HG02610 (cell line): ENCODE results near the gene MCF2L.

Experiments used
- ATAC-seq: cut with Tn5 transposase; IDR thresholded peaks from one replicate; pipeline ENCODE4 v1.9.1; 2021; ENCODE audit warnings: mild to moderate bottlenecking, moderate library complexity; ENCODE audit not compliant: unreplicated experiment

The MCF2L gene

DNA sequence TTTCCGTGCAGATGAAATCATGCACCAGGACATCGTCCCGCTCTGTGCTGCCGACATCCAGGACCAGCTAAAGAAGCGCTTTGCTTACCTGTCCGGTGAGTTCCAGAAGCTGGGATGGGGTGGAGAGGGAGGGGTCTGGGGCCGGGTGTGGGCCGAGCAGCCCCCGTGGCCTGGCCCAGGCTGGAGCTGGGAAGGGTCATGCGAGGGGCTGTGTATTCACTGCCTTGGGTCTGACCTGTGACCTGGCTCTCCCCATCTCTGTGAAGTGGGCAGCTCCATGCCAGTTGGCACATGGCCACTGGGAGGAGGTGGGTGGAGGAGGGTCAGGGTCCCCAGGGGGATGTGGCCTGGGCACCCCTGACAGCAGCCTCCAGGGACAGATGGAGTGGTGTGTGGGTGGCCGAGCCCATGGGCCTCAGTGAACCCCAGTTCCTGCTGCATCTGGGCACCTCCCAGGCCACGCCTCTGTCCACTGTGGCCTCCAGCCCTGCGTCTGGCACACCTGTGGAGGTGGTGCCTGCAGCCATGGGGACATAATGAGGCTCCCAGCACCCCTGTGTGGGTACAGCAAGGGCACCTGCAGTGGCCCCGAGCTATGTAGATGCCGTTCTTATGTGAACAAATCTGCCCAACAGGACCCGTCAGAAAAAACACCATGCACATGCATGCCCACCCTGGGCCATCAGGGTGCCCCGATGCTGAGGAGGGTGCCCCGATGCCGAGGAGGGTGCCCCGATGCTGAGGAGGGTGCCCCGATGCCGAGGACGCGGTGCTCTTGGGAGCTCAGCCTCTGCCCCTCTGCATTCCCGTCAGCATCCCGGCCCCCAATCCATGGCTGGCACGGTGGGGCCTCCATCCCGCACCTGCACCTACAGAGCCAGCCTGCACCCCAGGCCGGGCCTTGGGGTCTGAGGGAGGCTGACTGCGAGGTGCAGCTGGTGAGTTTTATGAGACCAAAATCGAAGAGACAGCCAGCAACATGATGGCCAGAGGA is 46.0 kb downstream of the MCF2L start:
- ATAC-seq = no peak

- no peak for ATAC-seq
Measured at GRCh38 chr13:113015826-113016525, 47.0 kb downstream of the MCF2L start.

DNA sequence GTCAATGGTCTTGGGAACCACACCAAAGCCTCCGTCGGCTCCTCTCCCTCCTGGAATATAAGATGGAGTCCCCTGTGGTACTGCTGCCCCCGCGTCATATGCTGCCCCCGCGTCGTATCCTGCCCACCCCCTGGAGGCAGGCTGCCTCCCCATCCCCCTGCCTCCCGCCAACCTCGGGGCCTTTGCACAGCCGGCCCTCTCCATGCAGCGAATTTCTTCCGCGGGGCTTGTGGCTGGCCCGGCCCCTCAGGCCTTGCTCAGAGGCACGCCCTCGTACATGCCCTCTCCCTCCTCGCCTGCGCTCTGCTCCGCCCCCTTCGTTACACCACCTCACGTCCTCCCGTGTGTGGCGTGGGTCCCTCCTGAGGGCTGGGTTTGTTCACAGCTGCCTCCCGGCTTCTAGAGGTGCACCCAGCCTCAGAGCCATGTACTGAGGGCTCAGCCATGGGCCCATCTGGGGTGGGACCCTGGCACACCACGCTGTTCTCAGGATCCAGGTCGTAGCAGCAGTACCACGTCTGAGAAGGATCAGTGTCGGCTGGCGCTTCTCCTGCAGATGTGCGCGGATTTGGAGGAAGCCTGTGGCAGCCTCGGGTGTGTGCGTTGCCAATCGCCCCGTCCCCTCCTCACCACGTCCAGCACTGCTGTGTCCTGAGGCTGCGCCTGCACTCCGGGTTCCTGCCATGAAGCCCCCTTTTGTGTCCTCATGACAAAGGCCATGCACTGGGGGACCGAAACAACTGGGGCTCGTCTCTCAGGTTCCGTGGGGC is 47.7 kb downstream of the MCF2L start:
- no peak for ATAC-seq

GRCh38 chr13:113017506-113018215 is 48.6 kb downstream of the MCF2L start:
- no peak for ATAC-seq

GRCh38 chr13:113018676-113019465 is 49.9 kb downstream of the MCF2L start:
- no peak for ATAC-seq

DNA sequence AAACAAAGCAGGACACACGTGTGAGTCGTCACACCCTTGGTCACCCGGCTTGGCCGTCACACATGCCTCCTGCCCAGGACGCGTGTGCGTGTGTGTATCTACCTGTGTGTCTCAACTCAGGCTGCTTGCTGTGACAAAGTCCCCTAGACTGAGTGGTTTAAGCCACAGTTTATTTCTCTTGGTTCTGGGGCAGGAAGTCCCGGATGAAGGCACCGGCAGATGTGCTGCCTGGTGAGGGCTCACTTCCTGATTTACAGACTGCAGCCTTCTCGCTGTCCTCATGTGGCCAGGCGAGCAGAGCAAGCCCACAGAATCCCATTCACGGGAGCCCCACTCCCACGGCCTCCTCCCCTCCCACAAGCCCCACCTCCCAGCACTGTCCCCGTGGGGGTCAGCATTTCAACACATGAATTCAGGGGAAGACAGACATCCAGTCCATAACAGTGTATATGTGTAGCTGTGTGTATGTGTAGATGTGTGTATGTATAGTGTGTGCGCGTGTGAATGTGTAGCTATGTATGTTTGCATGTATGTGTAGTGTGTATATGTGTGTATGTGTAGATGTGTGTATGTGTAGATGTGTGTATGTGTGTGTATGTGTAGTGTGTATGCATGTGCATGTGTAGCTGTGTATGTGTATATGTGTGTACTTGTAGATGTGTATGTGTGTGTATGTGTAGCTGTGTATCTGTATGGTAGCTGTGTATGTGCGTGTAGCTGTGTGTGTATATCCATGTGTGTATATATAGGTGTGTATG is 51.5 kb downstream of the MCF2L start:
- ATAC-seq = no peak

- no peak for ATAC-seq
Measured at GRCh38 chr13:113021391-113021790, 52.4 kb downstream of the MCF2L start.

GRCh38 chr13:113021811-113022210 is 52.8 kb downstream of the MCF2L start:
- no peak for ATAC-seq

GRCh38 chr13:113022391-113022744 is 53.4 kb downstream of the MCF2L start:
- no peak for ATAC-seq

DNA sequence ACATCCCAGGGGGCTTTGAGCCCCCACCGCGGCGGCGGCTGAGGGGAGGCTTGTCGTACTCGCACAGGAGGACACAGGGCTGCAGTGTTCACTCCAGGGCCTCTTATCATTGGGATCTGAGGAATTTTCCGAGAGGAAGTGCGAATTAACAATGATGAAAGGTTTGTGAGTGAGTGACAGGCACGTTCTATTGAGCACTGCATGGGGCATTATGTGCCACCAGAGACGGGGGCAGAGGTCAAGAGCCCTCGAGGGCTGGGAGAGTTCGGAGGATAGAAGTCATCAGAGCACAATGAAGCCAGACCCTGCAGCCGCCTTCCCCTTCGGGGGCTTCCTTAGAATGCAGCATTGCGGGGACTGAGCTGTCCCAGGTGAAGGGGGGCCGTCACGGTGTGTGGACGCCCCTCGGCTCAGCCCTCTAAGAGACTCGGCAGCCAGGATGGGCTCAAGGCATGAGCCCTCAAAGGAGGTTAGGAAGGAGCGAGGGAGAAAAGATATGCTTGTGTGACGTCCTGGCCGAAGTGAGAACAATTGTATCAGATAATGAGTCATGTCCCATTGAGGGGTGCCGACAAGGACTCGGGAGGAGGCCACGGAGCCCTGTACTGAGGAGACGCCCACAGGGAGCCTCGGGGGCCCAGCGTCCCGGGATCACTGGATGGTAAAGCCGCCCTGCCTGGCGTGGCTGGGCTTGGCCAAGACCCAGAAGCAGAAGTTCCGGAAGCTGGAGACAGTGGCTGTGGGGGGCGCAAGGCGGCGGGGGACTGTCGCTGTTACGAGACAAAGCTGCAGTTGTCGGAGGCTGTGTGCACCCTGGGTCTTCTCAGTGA is 53.9 kb downstream of the MCF2L start:
- no peak for ATAC-seq

- ATAC-seq = no peak
Measured at GRCh38 chr13:113023694-113024430, 54.8 kb downstream of the MCF2L start.

DNA sequence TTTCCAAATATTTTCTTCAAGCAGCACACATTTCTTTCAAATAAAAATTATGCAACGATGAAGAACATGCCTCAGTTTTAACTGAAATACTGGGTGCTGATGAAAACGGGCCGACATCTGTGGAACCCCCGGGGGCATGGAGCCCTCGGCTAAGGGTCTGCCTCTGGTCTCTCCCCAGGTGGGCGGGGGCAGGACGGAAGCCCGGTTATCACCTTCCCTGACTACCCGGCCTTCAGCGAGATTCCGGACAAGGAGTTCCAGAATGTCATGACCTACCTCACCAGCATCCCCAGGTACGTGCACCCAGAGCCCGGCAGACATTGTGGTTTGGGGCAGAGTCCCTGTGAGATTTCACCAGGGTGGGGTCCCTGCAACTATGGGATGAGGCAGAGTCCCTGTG is 55.5 kb downstream of the MCF2L start:
- no peak for ATAC-seq

- no peak for ATAC-seq
Measured at GRCh38 chr13:113026391-113026910, 57.4 kb downstream of the MCF2L start.

DNA sequence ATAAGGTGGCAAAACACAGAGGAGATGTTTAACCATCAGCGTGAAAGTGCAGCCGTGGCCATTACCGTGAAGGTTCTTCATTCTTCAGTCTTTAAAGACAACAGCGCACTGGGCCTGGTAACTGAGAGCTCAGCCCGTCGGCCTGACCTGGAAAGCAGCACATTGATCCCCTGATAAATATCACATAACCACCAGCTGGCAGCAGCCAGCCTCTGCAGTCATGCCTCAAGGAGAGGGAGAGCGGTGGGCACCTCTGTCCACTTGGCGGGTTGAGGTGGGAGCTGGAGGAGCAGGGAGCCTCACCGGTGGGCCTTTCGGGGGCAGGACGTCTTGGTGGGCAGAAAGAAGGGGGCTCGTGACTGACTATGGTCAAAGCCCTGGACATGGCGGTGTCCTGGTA is 58.1 kb downstream of the MCF2L start:
- ATAC-seq = no peak

DNA sequence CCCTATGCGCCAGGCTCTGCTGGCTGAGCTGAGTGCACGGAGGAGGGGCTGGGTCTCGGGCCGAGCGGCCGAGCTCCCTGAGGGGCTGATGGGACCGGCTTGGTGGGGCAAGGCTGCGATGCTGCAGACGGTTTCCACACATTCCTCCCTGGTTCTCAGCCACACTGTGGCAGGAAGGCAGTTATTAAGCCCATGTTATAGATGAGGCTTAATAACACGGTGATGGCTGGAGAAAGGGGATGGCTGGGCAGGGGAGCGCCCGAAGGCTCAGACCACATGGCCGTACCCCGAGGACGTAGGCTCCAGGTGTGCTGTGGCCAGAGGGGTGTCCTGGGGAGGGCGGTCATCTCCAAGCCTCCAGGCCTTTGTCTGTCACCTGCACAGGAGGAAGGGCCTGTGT is 58.6 kb downstream of the MCF2L start:
- ATAC-seq = no peak

DNA sequence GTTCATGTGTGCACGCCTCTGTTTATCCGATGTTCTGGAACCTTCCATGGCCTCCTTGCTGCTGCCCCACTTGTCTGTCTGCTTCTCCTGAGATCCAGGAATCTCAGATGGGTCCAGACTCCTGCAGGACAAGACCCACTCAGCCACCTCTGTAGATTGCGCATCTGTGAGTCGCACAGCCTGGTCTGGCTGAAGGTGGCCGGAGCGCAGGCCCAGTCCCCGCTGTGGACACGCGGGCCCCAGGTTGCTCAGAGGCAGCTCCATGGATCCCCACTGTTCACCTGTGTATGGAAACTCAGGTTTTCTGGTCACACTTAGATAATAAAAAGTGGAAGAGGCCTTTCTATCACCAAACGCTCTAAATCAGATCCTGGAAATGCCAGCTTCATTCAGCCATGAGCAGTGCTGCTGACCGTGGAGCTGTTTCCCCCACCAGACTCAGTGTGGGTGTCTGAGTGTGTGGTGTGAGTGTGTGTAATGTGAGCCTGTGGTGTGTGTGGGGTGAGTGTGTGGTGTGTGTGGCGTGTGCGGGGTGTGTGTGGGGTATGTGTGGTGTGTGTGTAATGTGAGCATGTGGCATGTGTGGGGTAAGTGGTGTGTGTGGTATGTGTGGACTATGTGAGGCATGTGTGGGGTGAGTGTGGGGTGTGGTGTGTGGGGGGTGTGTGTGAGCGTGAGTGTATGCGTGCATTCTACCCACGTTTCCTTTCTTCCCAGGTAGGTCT is 59.5 kb downstream of the MCF2L start:
- ATAC-seq = no peak

- no peak for ATAC-seq
Measured at GRCh38 chr13:113029061-113029445, 60.0 kb downstream of the MCF2L start.
